K562 (cell line): Measurements from ENCODE around the gene ELAVL3. TPM values are rescaled to one million over a fixed set of nuclear protein-coding genes. Genes with fewer than 3 reads are reported as not detected.
A peak's percentile ranks its signal among the peaks of the same experiment; 100 is the strongest.

Experiments
- HLTF ChIP-seq: fragments of 450-650 bp; IDR thresholded peaks from 2 replicates; pipeline ENCODE4 v1.6.1; 2016
- IRF9 ChIP-seq: fragments of 450-650 bp; IDR thresholded peaks from 2 replicates; pipeline ENCODE4 v1.6.1; 2016; ENCODE audit warnings: missing biosample characterization, missing genetic modification characterization
- JUN ChIP-seq, 2 experiments: sonication (generic) in 1 of 2; formaldehyde crosslinking in 1 of 2; IDR thresholded peaks; 2 replicates each; pipeline versions ENCODE4 v1.6.1 to v1.8.0; 2012 to 2022; ENCODE audit warnings: borderline replicate concordance in 2 of 2, mild to moderate bottlenecking in 2 of 2, improper control_type of control experiment in 1 of 2, low read depth in 1 of 2, low read length in 1 of 2, missing genetic modification reagents in 1 of 2
- MGA ChIP-seq: fragments of 450-650 bp; IDR thresholded peaks from 2 replicates; pipeline ENCODE4 v1.6.1; 2016; ENCODE audit warnings: mild to moderate bottlenecking, moderate library complexity
- MYC ChIP-seq, 2 experiments: fragments of 250-450 bp in 1 of 2; sonication (Bioruptor Pico) in 1 of 2; IDR thresholded peaks; 2 replicates each; pipeline versions ENCODE4 v1.5.1 to v1.6.1; 2012 to 2021; ENCODE audit warnings: low read depth in 2 of 2, borderline replicate concordance in 1 of 2, improper control_type of control experiment in 1 of 2, low read length in 1 of 2, mild to moderate bottlenecking in 1 of 2, moderate library complexity in 1 of 2
- NRF1 ChIP-seq, 2 experiments: fragments of 450-650 bp; IDR thresholded peaks in 1 of 2; conservative IDR thresholded peaks in 1 of 2; 2 replicates each; pipeline ENCODE4 v1.6.1; 2014; ENCODE audit warnings: mild to moderate bottlenecking in 2 of 2
- USF1 ChIP-seq: sonication (generic); formaldehyde crosslinking; IDR thresholded peaks from 2 replicates; pipeline ENCODE4 v1.9.0; 2022; ENCODE audit warnings: mild to moderate bottlenecking, missing genetic modification reagents
- ZBED1 ChIP-seq: IDR thresholded peaks from 2 replicates; pipeline ENCODE4 v1.6.1; 2014
- ZBTB33 ChIP-seq: sonication (generic); formaldehyde crosslinking; IDR thresholded peaks from 2 replicates; pipeline ENCODE4 v1.8.1; 2023; ENCODE audit warnings: mild to moderate bottlenecking, missing genetic modification reagents
- ZNF280A ChIP-seq: fragments of 450-650 bp; IDR thresholded peaks from 2 replicates; pipeline ENCODE4 v1.6.1; 2018; ENCODE audit warnings: mild to moderate bottlenecking, low read depth; ENCODE audit not compliant: partially characterized antibody
- polyA plus RNA-seq, 8 experiments: library from polyadenylated mRNA; depleted of rRNA in 4 of 8; stranded (reverse) in 5 of 8; unstranded in 3 of 8; fragments of >200 nt; fragmentation: Nextera tagmentation in 2 of 8; fragmentation: Illumina TruSeq in 1 of 8; extraction: Ambion mirVana in 2 of 8; extraction: Trizol in 1 of 8; gene quantifications; 2 replicates each; pipeline versions ENCODE4 v1.2.1 to v1.2.3, GENCODE V29; 2011 to 2014; ENCODE audit warnings: inconsistent platforms in 1 of 8, missing spikeins in 1 of 8
- total RNA-seq, 7 experiments: library from RNA; depleted of rRNA in 6 of 7; stranded (reverse); fragments of >200 nt in 6 of 7; fragmentation: Illumina TruSeq in 2 of 7; extraction: Trizol in 2 of 7; gene quantifications; 2 replicates each; pipeline versions ENCODE4 v1.2.1 to v1.2.3, GENCODE V29; 2011 to 2021; ENCODE audit warnings: low replicate concordance in 1 of 7

ELAVL3 gene
- total and polyA plus RNA-seq, 9 of the 15 experiments (the other 6 are each of a cell fraction or from before 2014, with no cell fraction given) = not detected

- TF ChIP-seq NRF1 (conservative IDR thresholded peaks at IDR 0.05 in 1 of 2, IDR thresholded peaks at IDR 0.05 in 1 of 2) = peak; percentile 91 to 92
- TF ChIP-seq IRF9 (tag) = no peak
- no peak for TF ChIP-seq HLTF
- peak; percentile 72 for TF ChIP-seq USF1 (CRISPR knock-in tag)
- peak; percentile 70 for TF ChIP-seq MYC (IDR thresholded peaks at IDR 0.05; ENCODE audit: low read depth, low read length)
- TF ChIP-seq MYC (CRISPR knock-in tag; IDR thresholded peaks at IDR 0.05; ENCODE audit: borderline replicate concordance, low read depth) = no peak
- TF ChIP-seq ZNF280A = no peak
- TF ChIP-seq JUN (IDR thresholded peaks at IDR 0.05; ENCODE audit: borderline replicate concordance, low read depth, low read length) = no peak
- no peak for TF ChIP-seq JUN (CRISPR knock-in tag; IDR thresholded peaks at IDR 0.05; ENCODE audit: borderline replicate concordance)
- TF ChIP-seq ZBED1 = no peak
- peak; percentile 72 for TF ChIP-seq MGA
- peak; percentile 94 for TF ChIP-seq ZBTB33 (CRISPR knock-in tag)
Observed at GRCh38 chr19:11530432-11530831, 49.6 kb upstream of the ELAVL3 start (continued).
